Tibial artery (tissue), 4 donors: ENCODE measurements around the gene TRAPPC2.

Source experiments
- DNase-seq, 2 donors: peaks; one replicate each; pipeline ENCODE4 v3.0.0-alpha.2; 2019
- H3K27ac ChIP-seq, 2 donors: fragments of 200-600 bp; sonication (generic) in 1 of 2; 1 replicate in 1 of 2; 2 replicates in 1 of 2; pipeline ENCODE4 v1.5.1; 2018 to 2019; ENCODE audit warnings: mild to moderate bottlenecking in 1 of 2
- H3K27me3 ChIP-seq, 2 donors: fragments of 200-600 bp; sonication (generic) in 1 of 2; one replicate each; pipeline versions ENCODE4 v1.5.1 to v1.6.0; 2016 to 2019
- H3K36me3 ChIP-seq, 3 donors: fragments of 200-600 bp; sonication (generic) in 2 of 3; one replicate each; pipeline ENCODE4 v1.5.1; 2016 to 2019; ENCODE audit warnings: mild to moderate bottlenecking in 2 of 3
- H3K4me1 ChIP-seq, 4 donors: fragments of 200-600 bp; sonication (generic) in 2 of 4; 1 replicate in 3 of 4; 2 replicates in 1 of 4; pipeline ENCODE4 v1.5.1; 2016 to 2019
- H3K4me3 ChIP-seq, 2 donors: fragments of 200-600 bp; sonication (generic) in 1 of 2; 1 replicate in 1 of 2; 2 replicates in 1 of 2; pipeline ENCODE4 v1.5.1; 2018 to 2019; ENCODE audit warnings: mild to moderate bottlenecking in 2 of 2
- H3K9me3 ChIP-seq, 3 donors: fragments of 200-600 bp; sonication (generic) in 1 of 3; one replicate each; pipeline ENCODE4 v1.5.1; 2016 to 2019
- CTCF ChIP-seq, 2 experiments: fragments of 200-600 bp in 1 of 2; fragments of 450-650 bp in 1 of 2; IDR thresholded peaks; one replicate each; pipeline ENCODE4 v1.5.1; 2017 to 2019; ENCODE audit warnings: antibody characterized with exemption in 2 of 2, mild to moderate bottlenecking in 1 of 2, moderate library complexity in 1 of 2
- intact Hi-C: fragments of 100-400 bp; cut with DNase I; formaldehyde crosslinking; loops from one replicate; pipeline ENCODE4 v1.15.0; 2023; ENCODE audit warnings: low total_unique reads

TRAPPC2 gene

GRCh38 chrX:13719192-13719856, 15.1 kb downstream of the TRAPPC2 start:
- TF ChIP-seq CTCF (IDR thresholded peaks at IDR 0.05): no peak
- H3K27me3 ChIP-seq: no peaks in the 10 kb centered on the region
- H3K36me3 ChIP-seq: peaks cover 4 to 22% (median 16%) of the 10 kb centered on the region in 3 donors
- DNase-seq: no peak
- H3K4me1 ChIP-seq: peaks cover 0 to 15% (median 3%) of the 10 kb centered on the region in 4 donors
- no peak overlapping the region for H3K4me3 ChIP-seq
- intact Hi-C loops: no loop called here
- H3K27ac ChIP-seq: no peak overlapping the region
- H3K9me3 ChIP-seq: no peaks in the 10 kb centered on the region

GRCh38 chrX:13717700-13718472, 16.5 kb downstream of the TRAPPC2 start:
- DNase-seq: peak in 1 of 2 donors; percentile 38
- Histone ChIP-seq H3K27ac (peak overlapping the region; percentile 46 to 63), H3K4me1 (peaks cover 0 to 15% (median 3%) of the 10 kb centered on the region in 4 donors), H3K9me3 (no peaks in the 10 kb centered on the region), H3K27me3 (no peaks in the 10 kb centered on the region), H3K4me3 (no peak overlapping the region), H3K36me3 (peaks cover 4 to 32% (median 28%) of the 10 kb centered on the region in 3 donors)
- no peak for TF ChIP-seq CTCF (IDR thresholded peaks at IDR 0.05)
- intact Hi-C loops: no loop called here

GRCh38 chrX:13716905-13717304, 17.5 kb downstream of the TRAPPC2 start:
- no peak for DNase-seq
- H3K4me3 ChIP-seq: no peak overlapping the region
- peaks cover 0 to 11% (median 2%) of the 10 kb centered on the region in 4 donors for H3K4me1 ChIP-seq
- H3K36me3 ChIP-seq: peaks cover 4 to 36% (median 33%) of the 10 kb centered on the region in 3 donors
- no peaks in the 10 kb centered on the region for H3K9me3 ChIP-seq
- no peak overlapping the region for H3K27ac ChIP-seq
- intact Hi-C loops: no loop called here
- H3K27me3 ChIP-seq: no peaks in the 10 kb centered on the region
- TF ChIP-seq CTCF (IDR thresholded peaks at IDR 0.05): no peak

- Histone ChIP-seq H3K9me3 (no peaks in the 10 kb centered on the region), H3K36me3 (peaks cover 4 to 40% (median 37%) of the 10 kb centered on the region in 3 donors), H3K4me3 (no peak overlapping the region), H3K4me1 (peaks cover 0 to 7% (median 2%) of the 10 kb centered on the region in 4 donors), H3K27me3 (no peaks in the 10 kb centered on the region), H3K27ac (no peak overlapping the region)
- no peak for TF ChIP-seq CTCF (IDR thresholded peaks at IDR 0.05)
- no peak for DNase-seq
- intact Hi-C loops: no loop called here
Observed at GRCh38 chrX:13716455-13716854, 18.0 kb downstream of the TRAPPC2 start.

- Histone ChIP-seq H3K27ac (no peak overlapping the region), H3K36me3 (peaks cover 4 to 52% (median 47%) of the 10 kb centered on the region in 3 donors), H3K27me3 (no peaks in the 10 kb centered on the region), H3K4me3 (no peak overlapping the region), H3K4me1 (no peaks in the 10 kb centered on the region), H3K9me3 (no peaks in the 10 kb centered on the region)
- intact Hi-C loops: no loop called here
- TF ChIP-seq CTCF (IDR thresholded peaks at IDR 0.05): no peak
- no peak for DNase-seq
Observed at GRCh38 chrX:13711141-13711540, 23.3 kb downstream of the TRAPPC2 start.
